Stimulated activated CD4-positive, alpha-beta T cell treated with anti-CD3 and anti-CD28 coated beads, TNF-alpha, amount 100 ng/mL, for 1 hour (primary cell): ENCODE data around the gene TCEAL5.
"Not testable (repeated sequence)": the region's sequence is repeated elsewhere in the genome, so short reads cannot be mapped to it uniquely, and the experiment has no call there.

Experiments used
- DNase-seq, 3 donors: peaks; one replicate each; pipeline ENCODE4 v3.0.0-alpha.2; 2020; ENCODE audit warnings: low read depth in 3 of 3, low spot score in 1 of 3

TCEAL5 gene

GRCh38 chrX:103234869-103235268, 41.7 kb downstream of the TCEAL5 start:
- DNase-seq, result no peak

DNA sequence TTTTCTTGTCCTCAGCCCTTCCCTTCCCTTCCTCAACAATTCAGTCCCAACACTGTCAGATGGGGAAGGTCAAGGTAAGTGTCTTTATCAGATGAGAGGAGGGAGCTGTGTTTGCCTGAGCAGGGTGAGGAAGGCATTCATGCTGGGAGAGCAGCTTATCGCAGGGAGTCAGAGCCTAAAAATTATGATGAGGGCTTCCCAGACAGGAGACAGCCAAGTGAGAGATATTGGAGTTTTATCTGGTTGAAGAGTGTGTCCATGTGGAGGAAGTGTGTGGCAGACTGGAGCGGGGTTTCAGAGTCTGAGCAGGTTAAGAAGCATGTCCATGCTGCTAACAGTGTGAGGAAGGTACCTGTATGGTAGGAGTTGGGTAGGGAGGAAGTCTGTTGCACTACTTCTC, 43.3 kb downstream of the TCEAL5 start:
- no peak for DNase-seq

- not testable (repeated sequence) for DNase-seq
Measured at GRCh38 chrX:103225918-103226317, 50.6 kb downstream of the TCEAL5 start.
